Esophagus muscularis mucosa (tissue), 4 donors: ENCODE results near the gene MTMR11. TPM values are rescaled to one million over a fixed set of nuclear protein-coding genes. Genes with fewer than 3 reads are reported as not detected.
"Not testable (repeated sequence)": the region's sequence is repeated elsewhere in the genome, so short reads cannot be mapped to it uniquely, and the experiment has no call there.

Source experiments
- DNase-seq: peaks from one replicate; pipeline ENCODE4 v3.0.0-alpha.2; 2017; ENCODE audit errors: extremely low spot score
- H3K27ac ChIP-seq, 4 donors: fragments of 200-600 bp; sonication (generic); replicated peaks in 1 of 4; 1 replicate in 3 of 4; 2 replicates in 1 of 4; pipeline ENCODE4 v1.5.1; 2016 to 2019; ENCODE audit warnings: mild to moderate bottlenecking in 1 of 4
- H3K27me3 ChIP-seq, 4 donors: fragments of 200-600 bp; sonication (generic); one replicate each; pipeline versions ENCODE4 v1.5.1 to v1.6.0; 2016 to 2019
- H3K36me3 ChIP-seq, 4 donors: fragments of 200-600 bp; sonication (generic); one replicate each; pipeline ENCODE4 v1.5.1; 2016 to 2019
- H3K4me1 ChIP-seq, 4 donors: fragments of 200-600 bp; sonication (generic); one replicate each; pipeline ENCODE4 v1.5.1; 2016 to 2019
- H3K4me3 ChIP-seq, 4 donors: fragments of 200-600 bp; sonication (generic); 1 replicate in 2 of 4; 2 replicates in 2 of 4; pipeline ENCODE4 v1.5.1; 2016 to 2019; ENCODE audit warnings: mild to moderate bottlenecking in 4 of 4, moderate library complexity in 1 of 4
- H3K9me3 ChIP-seq, 4 donors: fragments of 200-600 bp; sonication (generic); 1 replicate in 3 of 4; 2 replicates in 1 of 4; pipeline ENCODE4 v1.5.1; 2016 to 2019
- EP300 ChIP-seq: sonication (generic); formaldehyde crosslinking; IDR thresholded peaks from one replicate; pipeline ENCODE4 v1.6.1; 2017; ENCODE audit warnings: antibody characterized with exemption
- POLR2A ChIP-seq: fragments of 450-650 bp; IDR thresholded peaks from one replicate; pipeline ENCODE4 v1.6.1; 2017; ENCODE audit warnings: antibody characterized with exemption, moderate library complexity, mild to moderate bottlenecking, low read depth
- POLR2AphosphoS5 ChIP-seq, 2 donors: sonication (generic); formaldehyde crosslinking; IDR thresholded peaks; one replicate each; pipeline ENCODE4 v1.6.1; 2017; ENCODE audit warnings: antibody characterized with exemption in 2 of 2
- WGBS: methylation state at CpG from one replicate; pipeline ENCODE4 v1.1.5; 2018; 5-methylcytosine and 5-hydroxymethylcytosine counted together
- intact Hi-C: fragments of 100-400 bp; cut with DNase I; formaldehyde crosslinking; loops from one replicate; pipeline ENCODE4 v1.15.1; 2023
- total RNA-seq, 4 donors: library from RNA; depleted of rRNA; stranded (reverse); fragments of >200 nt; gene quantifications; one replicate each; pipeline versions ENCODE4 v1.1.0 to v1.2.1, GENCODE V29; 2016
- TF ChIP-seq, protein P1 (sequence below), 3 experiments: fragments of 200-600 bp in 2 of 3; fragments of 450-650 bp in 1 of 3; sonication (generic) in 2 of 3; IDR thresholded peaks; one replicate each; pipeline ENCODE4 v1.5.1; 2017 to 2019; ENCODE audit warnings: antibody characterized with exemption in 3 of 3, mild to moderate bottlenecking in 2 of 3, moderate library complexity in 1 of 3

The MTMR11 gene
- total RNA-seq, 4 donors from 2014 or later = 7.3 to 15.0 (median 10.5) TPM

DNA sequence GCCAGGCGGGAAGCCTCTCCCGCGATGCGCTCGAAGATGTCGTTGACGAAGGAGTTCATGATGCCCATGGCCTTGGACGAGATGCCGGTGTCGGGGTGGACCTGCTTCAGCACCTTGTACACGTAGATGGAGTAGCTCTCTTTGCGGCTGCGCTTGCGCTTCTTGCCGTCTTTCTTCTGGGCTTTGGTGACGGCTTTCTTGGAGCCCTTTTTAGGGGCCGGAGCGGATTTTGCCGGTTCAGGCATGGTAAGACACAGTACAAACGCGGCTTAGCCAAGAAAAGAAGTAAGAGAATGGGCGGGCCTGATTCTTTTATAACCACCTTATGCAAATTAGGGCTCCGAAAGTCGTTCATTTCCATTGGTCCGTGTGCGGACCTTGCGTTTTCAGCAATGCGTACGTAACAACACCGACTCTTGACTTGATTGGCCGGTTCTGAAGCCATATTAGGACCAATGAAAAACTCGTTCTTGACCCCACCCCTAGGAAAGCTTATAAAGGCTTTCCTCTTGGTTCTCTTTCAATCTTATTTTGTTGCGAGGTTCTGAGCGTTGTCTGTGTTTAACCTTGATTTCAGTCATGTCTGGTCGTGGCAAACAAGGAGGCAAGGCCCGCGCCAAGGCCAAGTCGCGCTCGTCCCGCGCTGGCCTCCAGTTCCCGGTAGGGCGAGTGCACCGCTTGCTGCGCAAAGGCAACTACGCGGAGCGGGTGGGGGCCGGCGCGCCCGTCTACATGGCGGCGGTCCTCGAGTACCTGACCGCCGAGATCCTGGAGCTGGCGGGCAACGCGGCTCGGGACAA is 50.1 kb downstream of the MTMR11 start:
- Histone ChIP-seq H3K4me1 (peaks cover 18 to 42% (median 27%) of the 10 kb centered on the region in 4 donors), H3K9me3 (no peaks in the 10 kb centered on the region), H3K36me3 (no peaks in the 10 kb centered on the region), H3K4me3 (peak overlapping the region; percentile 66 to 92 (median 80)), H3K27ac (peak overlapping the region; percentile 99 to 100 (median 99)), H3K27me3 (peaks cover 0 to 3% (median 0%) of the 10 kb centered on the region in 4 donors)
- TF ChIP-seq POLR2AphosphoS5 (IDR thresholded peaks at IDR 0.05) = peak in 1 of 2 donors; percentile 97
- no peak for TF ChIP-seq EP300
- TF ChIP-seq, protein P1, sequence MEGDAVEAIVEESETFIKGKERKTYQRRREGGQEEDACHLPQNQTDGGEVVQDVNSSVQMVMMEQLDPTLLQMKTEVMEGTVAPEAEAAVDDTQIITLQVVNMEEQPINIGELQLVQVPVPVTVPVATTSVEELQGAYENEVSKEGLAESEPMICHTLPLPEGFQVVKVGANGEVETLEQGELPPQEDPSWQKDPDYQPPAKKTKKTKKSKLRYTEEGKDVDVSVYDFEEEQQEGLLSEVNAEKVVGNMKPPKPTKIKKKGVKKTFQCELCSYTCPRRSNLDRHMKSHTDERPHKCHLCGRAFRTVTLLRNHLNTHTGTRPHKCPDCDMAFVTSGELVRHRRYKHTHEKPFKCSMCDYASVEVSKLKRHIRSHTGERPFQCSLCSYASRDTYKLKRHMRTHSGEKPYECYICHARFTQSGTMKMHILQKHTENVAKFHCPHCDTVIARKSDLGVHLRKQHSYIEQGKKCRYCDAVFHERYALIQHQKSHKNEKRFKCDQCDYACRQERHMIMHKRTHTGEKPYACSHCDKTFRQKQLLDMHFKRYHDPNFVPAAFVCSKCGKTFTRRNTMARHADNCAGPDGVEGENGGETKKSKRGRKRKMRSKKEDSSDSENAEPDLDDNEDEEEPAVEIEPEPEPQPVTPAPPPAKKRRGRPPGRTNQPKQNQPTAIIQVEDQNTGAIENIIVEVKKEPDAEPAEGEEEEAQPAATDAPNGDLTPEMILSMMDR (IDR thresholded peaks at IDR 0.05) = no peak
- peak; percentile 99 for TF ChIP-seq POLR2A
- WGBS = under 1% methylated on average over 30 of the region's 62 CpGs
- intact Hi-C loops = no loop called here
- peak; percentile 97 for DNase-seq

DNA sequence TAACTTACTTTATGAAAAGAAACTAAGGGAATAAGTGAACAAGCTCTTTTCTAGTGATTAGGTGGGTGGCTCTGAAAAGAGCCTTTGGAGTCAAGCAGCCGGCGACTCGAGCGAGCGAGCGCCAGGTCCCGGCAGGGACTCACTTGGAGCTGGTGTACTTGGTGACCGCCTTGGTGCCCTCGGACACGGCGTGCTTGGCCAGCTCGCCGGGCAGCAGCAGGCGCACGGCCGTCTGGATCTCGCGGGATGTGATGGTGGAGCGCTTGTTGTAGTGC is 50.6 kb downstream of the MTMR11 start:
- Histone ChIP-seq H3K27ac (peak overlapping the region; percentile 99 to 100 (median 99)), H3K4me1 (peaks cover 18 to 42% (median 27%) of the 10 kb centered on the region in 4 donors), H3K4me3 (peak overlapping the region; percentile 66 to 92 (median 80))
- H3K27me3 ChIP-seq, H3K36me3 ChIP-seq, DNase-seq, H3K9me3 ChIP-seq, intact Hi-C loops: not testable (repeated sequence)
- WGBS = 0% methylated on average over 5 of the region's 19 CpGs

GRCh38 chr1:149885339-149886120 is 51.1 kb downstream of the MTMR11 start:
- Histone ChIP-seq H3K4me1 (peaks cover 18 to 42% (median 27%) of the 10 kb centered on the region in 4 donors), H3K36me3 (no peaks in the 10 kb centered on the region), H3K9me3 (no peaks in the 10 kb centered on the region), H3K27ac (peak overlapping the region; percentile 99 to 100 (median 99)), H3K4me3 (peak overlapping the region; percentile 66 to 92 (median 80)), H3K27me3 (peaks cover 0 to 3% (median 0%) of the 10 kb centered on the region in 4 donors)
- TF ChIP-seq EP300 = no peak
- peak in 1 of 2 donors; percentile 95 for TF ChIP-seq POLR2AphosphoS5 (IDR thresholded peaks at IDR 0.05)
- no peak for TF ChIP-seq POLR2A
- TF ChIP-seq, protein P1 (IDR thresholded peaks at IDR 0.05) = peak in 1 of 3 experiments; percentile 15
- under 1% methylated on average over 23 of the region's 36 CpGs for WGBS
- intact Hi-C loops = no loop called here
- DNase-seq = peak; percentile 95

DNA sequence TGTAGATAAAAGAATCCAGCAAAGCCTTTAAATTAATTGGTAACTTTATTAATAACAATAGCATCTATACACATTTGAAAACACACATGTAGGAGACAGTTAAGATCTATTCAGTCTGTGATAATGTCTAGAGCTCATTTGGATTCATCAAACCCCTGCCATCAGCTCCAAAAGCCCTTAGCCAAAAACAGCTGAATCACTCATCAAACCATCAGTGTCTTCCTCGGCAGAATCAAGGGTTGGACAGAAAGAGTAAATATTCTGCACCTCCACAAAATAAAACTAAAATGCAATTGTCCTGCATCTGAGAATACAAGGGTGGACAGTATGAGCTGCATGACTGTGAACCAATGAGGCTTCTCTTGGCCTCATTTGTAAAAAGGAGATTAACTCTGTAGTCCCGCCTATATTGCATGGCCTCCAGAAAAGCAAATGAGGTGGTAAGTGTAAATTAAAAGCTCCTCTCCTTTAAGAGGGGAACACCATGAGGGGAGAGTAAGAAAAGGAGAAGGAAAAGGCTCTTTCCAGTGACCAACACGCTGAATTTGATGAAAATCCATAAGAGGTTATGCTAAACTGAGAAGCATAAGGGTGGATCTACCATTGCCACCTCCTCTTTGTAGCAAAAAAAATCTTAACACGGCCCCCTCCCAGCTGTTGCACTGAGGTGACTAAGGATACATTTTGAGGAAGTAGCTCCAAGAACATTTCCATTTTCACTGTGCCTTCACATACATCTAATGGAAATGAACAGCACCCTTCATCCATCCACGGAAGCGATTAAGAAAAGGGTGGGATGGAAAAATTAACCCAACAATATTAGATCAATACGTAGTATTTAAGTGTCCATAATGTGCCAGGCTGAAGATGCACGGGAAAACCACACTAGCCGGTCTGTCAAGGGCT is 52.0 kb downstream of the MTMR11 start:
- intact Hi-C loops = no loop called here
- H3K9me3 ChIP-seq = no peaks in the 10 kb centered on the region
- 6% methylated on average over 9 of the region's 9 CpGs for WGBS

More for the DNA sequence above, 52.0 kb downstream of the MTMR11 start:
- Histone ChIP-seq H3K36me3 (no peaks in the 10 kb centered on the region), H3K27me3 (peaks cover 0 to 3% (median 0%) of the 10 kb centered on the region in 4 donors), H3K4me3 (peak overlapping the region; percentile 66 to 92 (median 80)), H3K4me1 (peaks cover 18 to 42% (median 27%) of the 10 kb centered on the region in 4 donors), H3K27ac (peak overlapping the region; percentile 99 to 100 (median 99))
- TF ChIP-seq, protein P1 (IDR thresholded peaks at IDR 0.05) = no peak
- TF ChIP-seq POLR2A (no peak), EP300 (no peak), POLR2AphosphoS5 (IDR thresholded peaks at IDR 0.05) (no peak)
- no peak for DNase-seq
